CD14-positive monocyte (primary cell): ENCODE data around the gene RBMS1. TPM values are rescaled to one million over a fixed set of nuclear protein-coding genes. Genes with fewer than 3 reads are reported as not detected.
"Not testable (repeated sequence)": the region's sequence is repeated elsewhere in the genome, so short reads cannot be mapped to it uniquely, and the experiment has no call there.

Experiments used
- DNase-seq, 3 donors: peaks; one replicate each; pipeline ENCODE4 v3.0.0-alpha.2; 2011 to 2022
- H2AFZ ChIP-seq: 2 replicates; pipeline ENCODE4 v1.6.0; 2012; ENCODE audit warnings: mild to moderate bottlenecking, low read depth, low read length, inconsistent platforms; ENCODE audit not compliant: insufficient read depth, poor library complexity, severe bottlenecking
- H3K27ac ChIP-seq, 2 donors: 1 replicate in 1 of 2; 2 replicates in 1 of 2; pipeline ENCODE4 v1.5.1; 2012 to 2013; ENCODE audit warnings: low read length in 2 of 2, control low read depth in 1 of 2, inconsistent platforms in 1 of 2, low read depth in 1 of 2, mild to moderate bottlenecking in 1 of 2
- H3K27me3 ChIP-seq, 2 donors: one replicate each; pipeline versions ENCODE4 v1.6.0 to v1.6.1; 2011 to 2013; ENCODE audit warnings: low read length in 2 of 2; ENCODE audit not compliant: control insufficient read depth in 2 of 2, insufficient read depth in 2 of 2
- H3K36me3 ChIP-seq, 2 donors: replicated peaks in 1 of 2; 1 replicate in 1 of 2; 2 replicates in 1 of 2; pipeline versions ENCODE4 v1.5.1 to v1.6.1; 2012 to 2013; ENCODE audit warnings: low read length in 2 of 2, control low read depth in 1 of 2, inconsistent platforms in 1 of 2, mild to moderate bottlenecking in 1 of 2; ENCODE audit not compliant: insufficient read depth in 2 of 2, control insufficient read depth in 1 of 2
- H3K4me1 ChIP-seq, 2 donors: 1 replicate in 1 of 2; 2 replicates in 1 of 2; pipeline versions ENCODE4 v1.5.1 to v1.6.1; 2012 to 2013; ENCODE audit warnings: low read length in 2 of 2, control low read depth in 1 of 2, inconsistent platforms in 1 of 2, mild to moderate bottlenecking in 1 of 2, moderate library complexity in 1 of 2; ENCODE audit not compliant: insufficient read depth in 2 of 2, control insufficient read depth in 1 of 2
- H3K4me2 ChIP-seq: replicated peaks from 2 replicates; pipeline ENCODE3; 2012; ENCODE audit warnings: low read length, moderate library complexity, mild to moderate bottlenecking; ENCODE audit not compliant: poor library complexity, severe bottlenecking; ENCODE audit errors: extremely low read depth
- H3K4me3 ChIP-seq, 3 experiments: fragments of 200-600 bp in 1 of 3; sonication (generic) in 1 of 3; replicated peaks in 1 of 3; 1 replicate in 2 of 3; 2 replicates in 1 of 3; pipeline ENCODE4 v1.5.1; 2011 to 2013; ENCODE audit warnings: low read length in 3 of 3, mild to moderate bottlenecking in 3 of 3, control low read depth in 2 of 3, low read depth in 2 of 3, inconsistent platforms in 1 of 3, moderate library complexity in 1 of 3
- H3K79me2 ChIP-seq: 2 replicates; pipeline ENCODE4 v1.6.0; 2012; ENCODE audit warnings: mild to moderate bottlenecking, control low read depth, inconsistent platforms, low read length, moderate library complexity; ENCODE audit not compliant: insufficient read depth
- H3K9ac ChIP-seq: 2 replicates; pipeline ENCODE4 v1.6.0; 2017; ENCODE audit warnings: low read length, mild to moderate bottlenecking; ENCODE audit not compliant: insufficient read depth, poor library complexity, severe bottlenecking
- H3K9me3 ChIP-seq, 2 donors: replicated peaks in 1 of 2; 1 replicate in 1 of 2; 2 replicates in 1 of 2; pipeline versions ENCODE4 v1.5.1 to v1.6.1; 2012 to 2013; ENCODE audit warnings: low read length in 2 of 2, control low read depth in 1 of 2; ENCODE audit not compliant: control insufficient read depth in 1 of 2, insufficient read depth in 1 of 2
- H4K20me1 ChIP-seq: 2 replicates; pipeline ENCODE4 v1.6.0; 2012; ENCODE audit warnings: mild to moderate bottlenecking, low read length, control low read depth, moderate library complexity; ENCODE audit not compliant: insufficient read depth
- H3K27ac Mint-ChIP-seq, 7 donors: one replicate each; pipeline ENCODE4 v1.8.0; 2020; ENCODE audit warnings: mild to moderate bottlenecking in 7 of 7, mixed read lengths in 7 of 7, moderate library complexity in 6 of 7, inconsistent platforms in 2 of 7
- H3K27me3 Mint-ChIP-seq, 3 donors: one replicate each; pipeline ENCODE4 v1.8.0; 2021 to 2022; ENCODE audit warnings: low read depth in 3 of 3, mild to moderate bottlenecking in 3 of 3, mixed read lengths in 3 of 3, moderate library complexity in 3 of 3, inconsistent platforms in 1 of 3
- H3K36me3 Mint-ChIP-seq, 2 donors: one replicate each; pipeline ENCODE4 v1.8.0; 2020; ENCODE audit warnings: mixed read lengths in 2 of 2, inconsistent platforms in 1 of 2, mild to moderate bottlenecking in 1 of 2
- H3K4me1 Mint-ChIP-seq: one replicate; pipeline ENCODE4 v1.8.0; 2020; ENCODE audit warnings: mild to moderate bottlenecking, mixed read lengths
- H3K4me3 Mint-ChIP-seq, 2 donors: one replicate each; pipeline ENCODE4 v1.8.0; 2020; ENCODE audit warnings: mild to moderate bottlenecking in 2 of 2, mixed read lengths in 2 of 2, moderate library complexity in 1 of 2
- H3K9me3 Mint-ChIP-seq, 7 donors: one replicate each; pipeline ENCODE4 v1.8.0; 2020 to 2022; ENCODE audit warnings: mixed read lengths in 7 of 7, mild to moderate bottlenecking in 6 of 7, moderate library complexity in 6 of 7, inconsistent platforms in 2 of 7
- CTCF ChIP-seq: fragments of 200-600 bp; IDR thresholded peaks from one replicate; pipeline ENCODE4 v1.8.0; 2022; ENCODE audit warnings: antibody characterized with exemption, mild to moderate bottlenecking
- WGBS: methylation state at CpG from one replicate; pipeline ENCODE4 v1.1.5; 2013; ENCODE audit warnings: missing lambda C conversion rate; ENCODE audit not compliant: insufficient coverage; 5-methylcytosine and 5-hydroxymethylcytosine counted together
- intact Hi-C, 2 donors: fragments of 100-400 bp; cut with micrococcal nuclease; formaldehyde crosslinking; loops; one replicate each; pipeline versions ENCODE4 v1.15.0 to v1.15.1; 2023
- polyA plus RNA-seq, 3 donors: library from polyadenylated mRNA; depleted of rRNA in 1 of 3; unstranded in 2 of 3; stranded (reverse) in 1 of 3; fragments of 300-500 nt in 2 of 3; fragments of >200 nt in 1 of 3; fragmentation: Illumina TruSeq in 2 of 3; gene quantifications; 1 replicate in 2 of 3; 2 replicates in 1 of 3; pipeline ENCODE4 v1.2.3, GENCODE V29; 2012 to 2021

RBMS1 gene
- polyA plus RNA-seq, 3 donors: 88.2 to 91.2 (median 89.4) TPM

DNA sequence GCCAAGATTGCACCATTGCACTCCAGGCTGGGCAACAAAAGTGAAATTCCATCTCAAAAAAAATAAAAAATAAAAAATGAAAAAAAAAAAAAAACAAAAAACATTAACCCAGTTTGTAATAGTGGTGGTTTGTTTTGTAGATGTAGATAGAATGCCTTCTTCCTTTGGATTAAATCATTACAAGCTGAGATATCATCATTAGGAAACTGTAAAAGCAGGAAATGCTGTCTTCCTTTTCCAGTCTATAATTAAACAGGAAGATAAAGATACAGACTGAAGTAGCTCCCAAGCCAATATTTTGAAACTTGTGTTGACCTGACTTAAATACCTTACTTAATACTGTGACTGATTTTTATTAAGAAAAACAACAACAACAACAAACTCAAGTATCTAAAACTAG is 43.1 kb downstream of the RBMS1 start:
- DNase-seq: no peak
- Mint-ChIP-seq H3K9me3 (peaks cover 0 to 8% (median 5%) of the 10 kb centered on the region in 7 donors), H3K36me3 (peaks cover 5 to 11% of the 10 kb centered on the region in 2 donors), H3K27me3 (no peaks in the 10 kb centered on the region), H3K4me3 (no peak overlapping the region), H3K27ac (no peak overlapping the region), H3K4me1 (peaks cover 4% of the 10 kb centered on the region)
- Histone ChIP-seq H3K27me3 (no peaks in the 10 kb centered on the region), H3K9me3 (no peaks in the 10 kb centered on the region), H3K4me2 (no peak overlapping the region), H3K4me1 (peaks cover 0 to 4% of the 10 kb centered on the region in 2 donors), H3K79me2 (no peaks in the 10 kb centered on the region), H3K9ac (no peak overlapping the region), H3K36me3 (no peaks in the 10 kb centered on the region), H4K20me1 (no peaks in the 10 kb centered on the region), H3K4me3 (no peak overlapping the region), H3K27ac (no peak overlapping the region), H2AFZ (no peak overlapping the region)
- intact Hi-C loops: no loop called here
- no peak for TF ChIP-seq CTCF

GRCh38 chr2:160448821-160449220 is 44.8 kb downstream of the RBMS1 start:
- H3K27me3 ChIP-seq, H4K20me1 ChIP-seq, H3K4me1 ChIP-seq, H3K9me3 ChIP-seq, DNase-seq, H2AFZ ChIP-seq, intact Hi-C loops, H3K27me3 Mint-ChIP-seq, H3K4me2 ChIP-seq, H3K9ac ChIP-seq, H3K4me3 ChIP-seq, H3K4me3 Mint-ChIP-seq, H3K4me1 Mint-ChIP-seq, H3K79me2 ChIP-seq, H3K27ac ChIP-seq, H3K36me3 ChIP-seq, H3K27ac Mint-ChIP-seq: not testable (repeated sequence)
- H3K9me3 Mint-ChIP-seq: peaks cover 0 to 12% (median 5%) of the 10 kb centered on the region in 7 donors
- 91% methylated on average over 6 of the region's 29 CpGs for WGBS
- peaks cover 5 to 11% of the 10 kb centered on the region in 2 donors for H3K36me3 Mint-ChIP-seq
